ENCODE data around the gene PRR32. TPM values are rescaled to one million over a fixed set of nuclear protein-coding genes. Genes with fewer than 3 reads are reported as not detected.

PRR32 gene, protein sequence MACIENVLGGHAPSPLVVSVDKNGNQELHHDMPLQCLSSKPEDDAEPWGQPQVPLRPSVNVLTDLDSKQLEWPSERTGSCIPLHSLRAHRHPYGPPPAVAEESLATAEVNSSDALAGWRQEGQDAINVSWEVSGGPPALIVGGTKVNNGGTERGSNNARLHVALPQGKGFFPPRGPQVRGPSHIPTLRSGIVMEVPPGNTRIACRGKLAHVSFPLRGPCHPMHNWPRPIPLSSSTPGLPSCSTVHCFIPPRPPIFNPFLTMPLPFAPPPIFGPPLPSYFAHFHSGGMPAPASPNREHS
- total RNA-seq, result not detected in 2 replicates

DNA sequence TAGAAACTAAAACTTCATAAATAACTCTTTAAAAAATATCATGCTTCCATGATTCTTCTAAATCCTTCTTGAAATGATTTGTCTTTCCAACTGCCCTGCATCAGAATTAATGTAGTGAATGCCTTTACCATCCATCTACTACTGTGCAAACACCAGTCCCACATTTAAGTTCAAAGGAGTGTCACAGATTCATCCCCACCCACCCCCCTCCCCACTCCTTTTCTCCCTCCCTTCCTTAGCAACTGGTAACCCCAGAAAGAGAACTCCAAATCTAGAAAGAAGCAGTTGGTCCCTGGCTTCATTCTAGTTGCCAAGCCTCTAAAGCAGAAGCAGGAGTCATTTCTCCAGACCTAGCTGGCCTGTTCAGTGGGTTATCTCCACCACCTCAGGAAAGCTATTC lies at the start of gene PRR32:
Gene PRR32, plus strand, starts transcription at position 301 of the 400 bp plus-strand sequence. CDS start 115 bp downstream, outside the sequence.

